Smooth muscle cell of the brain vasculature (primary cell): ENCODE measurements around the gene EPHB2.

Experiments
- DNase-seq: peaks from one replicate; pipeline ENCODE4 v3.0.0-alpha.2; 2012; ENCODE audit warnings: low read depth, low spot score

The EPHB2 gene

GRCh38 chr1:22880174-22880601 is 169.5 kb downstream of the EPHB2 start:
- peak; percentile 36 for DNase-seq

GRCh38 chr1:22883406-22883805 is 172.8 kb downstream of the EPHB2 start:
- DNase-seq, result no peak

DNA sequence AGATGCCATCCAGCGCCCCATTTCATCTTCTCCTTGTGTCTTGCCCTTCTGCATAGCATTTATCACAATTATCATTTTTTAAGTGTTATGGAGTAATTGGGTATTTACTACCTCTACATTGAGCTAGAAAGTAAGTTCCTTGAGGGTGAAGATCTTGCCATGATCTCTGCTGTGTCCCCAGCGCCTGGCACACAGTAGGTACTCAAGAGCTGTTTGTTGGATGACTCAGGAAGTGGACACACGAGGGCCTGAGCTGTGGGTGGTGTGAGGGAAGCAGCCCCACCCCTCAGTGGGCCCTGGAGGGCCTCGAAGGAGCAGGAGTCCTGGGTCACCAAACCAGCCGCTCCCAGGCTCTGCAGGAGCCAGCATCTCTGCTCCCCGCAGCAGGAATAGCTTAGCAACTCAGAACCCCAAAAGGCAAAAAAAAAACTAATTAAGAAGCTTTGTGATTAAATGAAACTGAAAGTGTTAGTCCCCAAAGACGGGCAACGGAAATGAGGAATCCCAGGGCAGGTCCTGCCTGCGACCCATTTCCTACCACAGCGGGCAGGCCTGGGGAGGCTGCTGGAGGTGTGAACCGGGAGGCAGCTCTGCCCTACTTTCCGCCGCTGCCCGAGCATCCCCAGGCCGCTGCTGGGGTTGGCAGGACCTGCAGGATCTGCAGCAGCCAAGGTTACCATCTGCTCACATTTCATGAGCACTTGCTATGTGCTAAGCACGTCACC is 174.3 kb downstream of the EPHB2 start:
- no peak for DNase-seq

DNA sequence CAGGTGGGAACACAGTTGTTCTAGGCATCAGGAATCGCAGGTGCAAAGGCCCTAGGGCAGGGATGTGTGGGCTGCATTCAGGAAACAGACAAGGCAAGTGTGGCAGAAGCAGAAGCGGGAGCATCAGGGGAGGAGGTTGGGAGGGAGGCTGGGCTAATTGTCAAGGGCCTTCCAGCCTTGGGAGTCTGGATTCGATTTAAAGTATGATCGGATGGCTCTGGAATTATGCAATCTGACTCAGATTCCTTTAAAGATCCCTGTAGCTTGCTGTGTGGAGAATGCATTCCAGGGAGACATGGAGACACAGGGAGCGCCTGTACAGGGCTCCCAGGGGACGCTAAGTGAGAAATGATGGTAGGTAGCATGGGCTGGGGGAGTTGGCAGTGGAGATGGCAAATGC is 175.6 kb downstream of the EPHB2 start:
- DNase-seq, result peak; percentile 18

- no peak for DNase-seq
Measured at GRCh38 chr1:22887491-22887890, 176.9 kb downstream of the EPHB2 start.

DNA sequence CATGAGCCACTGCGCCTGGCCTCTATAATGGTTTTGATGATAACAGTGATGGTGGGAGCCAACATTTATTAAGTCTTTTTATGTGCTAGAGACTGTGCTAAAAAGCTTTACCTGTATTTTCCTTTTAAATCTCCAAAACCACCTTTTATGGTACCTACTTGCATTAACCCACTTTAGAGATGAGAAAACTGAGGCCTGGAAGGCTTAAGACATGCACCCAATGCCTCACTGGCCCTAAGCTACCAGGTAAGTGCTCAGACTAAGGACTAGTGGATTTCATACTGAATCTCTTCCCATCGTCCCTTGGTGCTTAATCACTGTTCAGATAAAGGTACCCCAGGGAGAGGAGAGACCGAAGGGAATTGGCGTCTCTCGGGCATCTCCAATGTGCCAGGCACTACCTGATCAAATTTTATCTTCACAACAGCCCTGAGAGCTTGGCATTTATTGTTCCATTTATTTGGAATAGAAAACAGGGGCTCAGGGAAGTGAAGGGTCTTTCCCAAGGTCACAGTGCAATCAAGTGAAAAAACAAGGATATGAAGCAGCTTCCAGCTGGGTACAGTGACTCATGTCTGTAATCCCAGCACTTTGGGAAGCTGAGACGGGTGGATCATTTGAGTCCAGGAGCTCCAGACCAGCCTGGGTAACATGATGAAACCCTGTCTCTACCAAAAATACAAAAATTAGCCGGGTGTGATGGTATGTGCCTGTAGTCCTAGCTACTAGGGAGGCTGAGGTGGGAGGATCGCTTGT is 177.9 kb downstream of the EPHB2 start:
- no peak for DNase-seq

DNA sequence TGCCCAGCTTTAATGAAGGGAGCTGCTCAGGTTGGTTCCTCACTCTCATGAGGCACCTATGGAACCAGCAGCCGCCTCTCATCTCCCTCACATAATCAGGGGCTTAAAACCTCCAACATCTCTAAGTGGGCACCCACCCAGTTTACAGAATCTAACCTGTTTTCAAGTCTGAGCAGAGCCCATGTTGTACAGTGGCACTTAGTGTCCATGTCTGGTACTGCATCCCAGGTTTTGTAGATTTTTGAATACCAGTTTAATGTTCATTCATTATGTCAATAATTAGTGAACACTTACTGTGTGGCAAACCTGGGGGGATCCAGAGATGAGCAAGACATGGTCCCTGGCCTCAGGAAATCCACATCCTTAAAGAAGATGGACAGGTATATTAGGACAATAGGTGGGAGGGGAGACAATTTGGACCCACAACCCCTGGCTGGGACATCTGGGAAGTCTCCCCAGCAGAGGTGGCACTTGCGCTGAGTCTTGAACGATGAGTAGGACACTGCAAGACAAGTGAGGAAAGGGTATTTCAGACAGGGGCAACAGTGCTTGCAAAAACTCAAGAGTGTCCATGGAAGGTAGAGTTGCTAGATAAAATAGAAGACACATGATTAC is 178.7 kb downstream of the EPHB2 start:
- DNase-seq, result no peak

DNA sequence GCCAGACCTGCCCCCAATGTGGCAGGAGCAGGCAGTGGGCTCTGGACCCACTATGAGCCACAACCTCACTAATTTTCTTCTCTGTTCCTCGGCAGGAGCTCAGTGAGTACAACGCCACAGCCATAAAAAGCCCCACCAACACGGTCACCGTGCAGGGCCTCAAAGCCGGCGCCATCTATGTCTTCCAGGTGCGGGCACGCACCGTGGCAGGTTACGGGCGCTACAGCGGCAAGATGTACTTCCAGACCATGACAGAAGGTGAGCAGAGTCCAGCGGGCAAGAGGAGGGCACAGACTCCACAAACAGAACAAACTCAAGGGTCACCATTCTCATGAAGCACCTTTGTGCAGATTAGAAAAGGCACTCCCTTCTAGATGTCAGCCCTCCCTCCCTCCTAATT is 182.2 kb downstream of the EPHB2 start:
- DNase-seq, result no peak

DNA sequence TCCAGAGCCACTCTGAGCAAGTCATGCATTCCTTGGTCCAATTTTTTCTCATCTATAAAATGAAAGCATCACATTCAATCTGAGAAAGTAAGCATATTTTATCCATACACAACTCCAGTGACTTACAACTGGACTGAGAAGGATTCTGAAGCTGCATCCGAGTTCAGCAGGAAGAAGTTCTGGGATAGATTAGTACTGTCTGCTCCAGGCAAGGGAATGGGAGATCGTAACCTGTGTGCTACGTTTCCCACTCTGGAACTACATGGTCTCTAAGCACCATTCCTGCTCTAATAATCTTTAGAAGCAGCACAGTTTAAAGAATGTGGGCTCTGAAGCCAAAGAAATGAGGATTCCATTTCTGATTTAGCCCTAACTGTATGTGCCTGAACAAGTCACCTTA is 182.7 kb downstream of the EPHB2 start:
- DNase-seq, result no peak

DNA sequence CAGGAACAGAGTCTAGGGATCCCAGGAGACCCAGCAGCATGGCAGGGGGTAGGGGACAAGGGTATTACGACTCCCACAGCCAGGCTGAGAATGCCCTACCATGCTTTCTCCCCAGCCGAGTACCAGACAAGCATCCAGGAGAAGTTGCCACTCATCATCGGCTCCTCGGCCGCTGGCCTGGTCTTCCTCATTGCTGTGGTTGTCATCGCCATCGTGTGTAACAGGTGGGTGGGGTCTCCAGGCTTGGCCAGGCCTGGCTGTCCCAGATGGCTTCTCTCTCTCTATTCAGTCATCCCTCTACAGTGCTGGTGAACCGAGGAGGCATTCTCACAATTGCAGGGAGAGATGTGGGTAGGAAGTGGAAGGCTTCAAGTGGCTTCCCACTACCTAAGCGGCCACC is 184.7 kb downstream of the EPHB2 start:
- DNase-seq, result no peak

DNA sequence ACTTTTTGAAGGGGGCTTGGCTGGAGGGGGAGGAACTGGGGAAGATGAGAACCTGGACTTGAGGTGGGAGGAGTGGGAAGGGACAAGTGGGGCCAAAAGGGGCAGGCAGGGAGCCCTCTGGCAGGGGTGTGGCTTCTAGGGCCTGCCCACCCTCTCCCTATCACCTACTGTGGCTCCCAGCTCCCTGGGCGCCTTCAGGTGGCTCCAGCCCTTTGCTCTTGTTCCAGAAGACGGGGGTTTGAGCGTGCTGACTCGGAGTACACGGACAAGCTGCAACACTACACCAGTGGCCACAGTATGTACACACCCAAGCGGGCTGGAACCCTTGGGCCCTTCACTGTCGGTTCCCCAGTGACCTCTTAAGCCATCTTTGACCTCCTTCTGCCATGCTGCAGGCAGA is 185.5 kb downstream of the EPHB2 start:
- DNase-seq, result no peak

DNA sequence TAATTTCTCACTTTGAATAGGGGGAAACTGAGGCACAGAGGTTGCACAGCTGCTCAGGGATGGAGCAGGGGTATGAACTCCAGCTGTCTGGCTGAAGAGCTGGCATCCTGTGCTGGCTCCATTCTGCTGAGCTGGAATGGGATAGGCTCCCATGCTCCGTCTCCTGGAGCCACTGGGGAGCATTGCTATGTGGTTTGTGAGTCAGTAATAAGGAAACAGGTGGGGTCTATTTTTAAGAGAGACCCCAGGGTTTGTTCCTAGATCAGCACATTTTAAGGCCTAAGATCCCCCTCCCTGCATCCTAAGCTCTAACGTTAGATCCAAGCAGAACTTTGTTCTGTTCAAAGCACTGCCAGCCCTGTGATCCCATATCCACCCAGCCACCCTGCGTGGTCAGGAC is 189.8 kb downstream of the EPHB2 start:
- no peak for DNase-seq

DNA sequence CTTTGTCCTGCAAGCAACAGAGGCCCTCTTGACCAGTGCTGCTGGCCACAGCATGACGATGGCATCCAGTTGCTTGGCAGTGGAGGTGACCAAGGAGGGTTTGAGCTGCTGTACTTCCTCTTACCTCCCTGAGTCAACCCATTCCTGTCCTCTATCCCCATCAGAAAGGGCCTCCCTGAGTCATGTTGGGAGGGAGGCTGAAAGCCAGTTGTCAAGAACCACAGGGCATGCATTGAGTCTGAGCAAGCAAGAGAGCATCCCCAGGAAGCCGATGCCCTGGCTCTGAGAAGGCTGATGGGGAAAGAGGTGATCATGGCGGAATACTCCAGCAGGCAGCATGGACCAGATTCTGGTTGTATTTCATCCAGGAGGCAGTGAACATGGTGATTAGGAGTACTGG is 192.5 kb downstream of the EPHB2 start:
- DNase-seq, result no peak

DNA sequence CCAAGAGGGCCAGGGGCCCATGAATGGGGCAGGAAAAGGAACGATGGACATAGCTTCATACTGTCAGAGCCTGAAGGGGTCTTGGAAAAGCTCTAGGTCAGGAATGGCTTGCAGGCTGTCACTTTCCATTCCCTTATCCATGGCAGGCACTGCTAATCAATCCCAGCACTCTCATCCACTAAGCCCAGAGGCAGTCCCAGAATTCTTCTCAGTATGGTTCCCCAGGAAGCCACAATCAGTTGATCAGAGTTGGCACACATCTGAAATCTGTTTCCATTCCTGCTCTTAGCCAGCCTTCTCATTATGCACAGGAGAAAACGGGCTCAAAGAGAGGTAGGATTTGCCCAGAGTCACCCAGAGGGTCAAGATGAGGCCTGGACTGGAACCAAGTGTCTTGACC is 196.3 kb downstream of the EPHB2 start:
- no peak for DNase-seq

GRCh38 chr1:22907528-22907927 is 196.9 kb downstream of the EPHB2 start:
- no peak for DNase-seq

- no peak for DNase-seq
Measured at GRCh38 chr1:22908880-22909426, 198.3 kb downstream of the EPHB2 start.

DNA sequence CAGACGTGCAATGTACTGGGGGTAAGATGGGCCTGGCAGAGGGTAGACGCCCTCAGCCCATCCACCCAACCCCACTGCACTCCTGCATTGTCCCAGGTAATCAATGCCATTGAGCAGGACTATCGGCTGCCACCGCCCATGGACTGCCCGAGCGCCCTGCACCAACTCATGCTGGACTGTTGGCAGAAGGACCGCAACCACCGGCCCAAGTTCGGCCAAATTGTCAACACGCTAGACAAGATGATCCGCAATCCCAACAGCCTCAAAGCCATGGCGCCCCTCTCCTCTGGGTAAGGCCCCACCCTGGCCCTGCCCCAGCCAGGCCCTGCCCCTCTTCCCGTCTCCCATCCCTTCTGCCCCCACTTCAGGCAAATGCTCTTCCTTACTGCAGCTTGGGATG is 199.6 kb downstream of the EPHB2 start:
- no peak for DNase-seq

- no peak for DNase-seq
Measured at GRCh38 chr1:22910986-22911651, 200.5 kb downstream of the EPHB2 start.

- no peak for DNase-seq
Measured at GRCh38 chr1:22912311-22912710, 201.7 kb downstream of the EPHB2 start.

- no peak for DNase-seq
Measured at GRCh38 chr1:22913421-22914141, 202.9 kb downstream of the EPHB2 start.

- no peak for DNase-seq
Measured at GRCh38 chr1:22914156-22914555, 203.5 kb downstream of the EPHB2 start.
